Type B pancreatic cell (in vitro differentiated cells): ENCODE results near the gene KLF15. TPM values are rescaled to one million over a fixed set of nuclear protein-coding genes. Genes with fewer than 3 reads are reported as not detected.
A peak's percentile ranks its signal among the peaks of the same experiment; 100 is the strongest.

Source experiments
- DNase-seq: peaks from one replicate; pipeline ENCODE4 v3.0.0; 2021; ENCODE audit warnings: mixed read lengths; ENCODE audit not compliant: unreplicated experiment; ENCODE audit errors: extremely low spot score
- H3K27ac Mint-ChIP-seq: 2 replicates; pipeline ENCODE4 v1.8.0; 2021; ENCODE audit warnings: mild to moderate bottlenecking, mixed read lengths
- H3K27me3 Mint-ChIP-seq: 2 replicates; pipeline ENCODE4 v1.8.0; 2021; ENCODE audit warnings: mixed read lengths
- H3K36me3 Mint-ChIP-seq: 2 replicates; pipeline ENCODE4 v1.8.0; 2021; ENCODE audit warnings: mixed read lengths
- H3K4me1 Mint-ChIP-seq: one replicate; pipeline ENCODE4 v1.8.0; 2021; ENCODE audit warnings: mixed read lengths; ENCODE audit not compliant: unreplicated experiment
- H3K4me3 Mint-ChIP-seq: 2 replicates; pipeline ENCODE4 v1.8.0; 2021; ENCODE audit warnings: mild to moderate bottlenecking, mixed read lengths
- H3K9me3 Mint-ChIP-seq: 2 replicates; pipeline ENCODE4 v1.8.0; 2021; ENCODE audit warnings: mixed read lengths
- CTCF ChIP-seq: fragments of 200-600 bp; sonication (generic); conservative IDR thresholded peaks from 2 replicates; pipeline ENCODE4 v1.5.0; 2021; ENCODE audit warnings: antibody characterized with exemption, mild to moderate bottlenecking
- total RNA-seq: library from RNA; stranded (reverse); gene quantifications from 2 replicates; pipeline ENCODE4 v1.2.1, GENCODE V29; 2021; ENCODE audit warnings: low replicate concordance

The KLF15 gene
- total RNA-seq, 1 donor from 2014 or later, result 7.9 TPM

- Mint-ChIP-seq H3K4me1 (no peaks in the 10 kb centered on the region), H3K36me3 (no peaks in the 10 kb centered on the region), H3K9me3 (no peaks in the 10 kb centered on the region), H3K27me3 (peaks cover 25% of the 10 kb centered on the region), H3K27ac (no peak overlapping the region), H3K4me3 (no peak overlapping the region)
- no peak for DNase-seq
- no peak for TF ChIP-seq CTCF
Measured at GRCh38 chr3:126364731-126365301, 7.6 kb upstream of the KLF15 start.

DNA sequence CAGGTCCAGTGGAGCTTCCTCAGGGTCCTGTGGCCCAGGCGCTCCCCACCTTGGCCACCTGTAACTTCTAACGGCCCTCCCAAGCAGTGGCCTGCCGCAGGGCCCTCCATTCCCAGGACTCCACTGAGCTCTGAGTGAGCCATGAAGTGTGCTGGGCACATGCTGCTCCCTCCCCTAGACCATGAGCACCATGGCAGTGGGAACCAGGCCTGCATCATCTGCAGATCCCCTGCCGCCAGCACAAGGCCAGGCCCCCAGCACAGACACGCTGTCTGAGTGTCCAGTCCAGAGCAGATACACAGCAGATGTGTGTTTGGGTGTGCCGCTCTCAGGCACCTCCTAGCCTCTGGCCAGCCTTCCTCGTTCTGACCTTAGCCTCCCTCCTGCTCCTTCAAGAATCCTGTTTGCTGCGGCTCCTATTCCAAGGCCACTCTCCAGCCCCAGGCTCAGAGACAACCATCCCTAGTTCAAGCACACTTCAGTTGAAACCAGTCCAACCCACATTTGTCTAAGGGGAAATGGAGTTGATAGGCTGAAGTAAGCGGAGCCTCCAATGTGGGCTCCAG lies 7.0 kb upstream of the KLF15 start:
- Mint-ChIP-seq H3K9me3 (no peaks in the 10 kb centered on the region), H3K4me1 (no peaks in the 10 kb centered on the region), H3K27ac (no peak overlapping the region), H3K36me3 (no peaks in the 10 kb centered on the region), H3K4me3 (no peak overlapping the region), H3K27me3 (peaks cover 31% of the 10 kb centered on the region)
- TF ChIP-seq CTCF, result no peak
- no peak for DNase-seq

DNA sequence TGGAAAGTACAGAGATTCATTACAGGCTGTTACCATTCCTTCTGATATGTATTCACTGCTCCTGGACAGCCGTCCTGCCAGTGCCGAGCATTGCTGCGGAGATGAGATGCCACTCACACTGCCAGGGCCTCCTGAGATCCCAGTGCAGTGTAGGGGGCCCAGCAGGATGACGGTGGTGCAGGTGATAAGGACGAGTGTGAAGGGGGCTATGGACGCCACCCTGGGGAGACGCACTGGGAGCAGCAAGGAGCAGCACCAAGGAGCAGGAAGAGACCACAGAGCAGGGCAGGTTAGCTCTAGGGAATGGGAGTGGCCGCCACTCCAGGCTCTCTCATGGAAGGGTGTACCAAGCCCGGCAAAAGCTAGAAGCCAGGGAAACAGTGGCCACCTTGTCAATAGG lies 4.0 kb upstream of the KLF15 start:
- H3K4me3 Mint-ChIP-seq, result no peak overlapping the region
- TF ChIP-seq CTCF, result no peak
- no peak overlapping the region for H3K27ac Mint-ChIP-seq
- no peak for DNase-seq
- no peaks in the 10 kb centered on the region for H3K4me1 Mint-ChIP-seq
- H3K9me3 Mint-ChIP-seq, result no peaks in the 10 kb centered on the region
- peaks cover 50% of the 10 kb centered on the region for H3K27me3 Mint-ChIP-seq
- H3K36me3 Mint-ChIP-seq, result no peaks in the 10 kb centered on the region

- Mint-ChIP-seq H3K27me3 (peaks cover 51% of the 10 kb centered on the region), H3K4me1 (peaks cover under 1% of the 10 kb centered on the region), H3K9me3 (no peaks in the 10 kb centered on the region), H3K4me3 (no peak overlapping the region), H3K27ac (no peak overlapping the region), H3K36me3 (no peaks in the 10 kb centered on the region)
- no peak for DNase-seq
- no peak for TF ChIP-seq CTCF
Measured at GRCh38 chr3:126360714-126361060, 3.5 kb upstream of the KLF15 start.

DNA sequence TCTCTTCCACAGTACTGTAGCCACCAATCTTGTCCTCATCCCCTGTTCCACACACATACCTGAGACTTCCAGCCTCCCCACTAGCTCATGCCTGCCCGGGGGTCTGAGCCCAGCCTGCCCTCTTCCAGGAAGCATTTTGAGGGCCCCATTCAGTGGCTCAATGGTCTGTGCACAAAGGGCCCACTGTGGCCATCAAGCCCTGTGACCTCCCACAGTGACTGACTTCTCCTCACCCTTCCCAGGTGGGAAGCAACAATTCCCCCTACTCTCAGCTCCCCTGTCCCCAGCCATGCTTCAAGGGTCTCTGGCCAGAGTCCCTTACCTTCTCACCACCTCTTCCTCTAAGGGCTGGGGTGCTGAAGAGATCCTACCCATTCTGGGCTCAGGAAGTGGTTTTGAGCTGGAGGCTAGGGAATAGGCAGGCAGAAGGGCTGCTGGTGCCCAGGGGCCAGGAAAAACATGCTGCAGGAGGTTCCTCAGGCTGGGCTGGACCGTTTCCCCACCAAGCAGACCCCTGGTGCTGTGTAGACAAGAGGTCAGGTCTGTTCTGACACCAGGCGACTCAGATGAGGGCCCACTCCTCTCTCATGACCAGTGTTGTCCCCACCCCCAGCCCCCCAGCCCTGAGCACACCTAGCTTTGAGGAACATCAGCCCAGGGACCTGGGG lies 3.0 kb upstream of the KLF15 start:
- H3K27me3 Mint-ChIP-seq, result peaks cover 56% of the 10 kb centered on the region

More for the DNA sequence above, 3.0 kb upstream of the KLF15 start:
- Mint-ChIP-seq H3K4me3 (no peak overlapping the region), H3K27ac (peak overlapping the region; percentile 55), H3K36me3 (no peaks in the 10 kb centered on the region), H3K4me1 (peaks cover 5% of the 10 kb centered on the region), H3K9me3 (no peaks in the 10 kb centered on the region)
- TF ChIP-seq CTCF, result no peak
- no peak for DNase-seq
